Measurements from ENCODE around the gene HIP1R.

DNA sequence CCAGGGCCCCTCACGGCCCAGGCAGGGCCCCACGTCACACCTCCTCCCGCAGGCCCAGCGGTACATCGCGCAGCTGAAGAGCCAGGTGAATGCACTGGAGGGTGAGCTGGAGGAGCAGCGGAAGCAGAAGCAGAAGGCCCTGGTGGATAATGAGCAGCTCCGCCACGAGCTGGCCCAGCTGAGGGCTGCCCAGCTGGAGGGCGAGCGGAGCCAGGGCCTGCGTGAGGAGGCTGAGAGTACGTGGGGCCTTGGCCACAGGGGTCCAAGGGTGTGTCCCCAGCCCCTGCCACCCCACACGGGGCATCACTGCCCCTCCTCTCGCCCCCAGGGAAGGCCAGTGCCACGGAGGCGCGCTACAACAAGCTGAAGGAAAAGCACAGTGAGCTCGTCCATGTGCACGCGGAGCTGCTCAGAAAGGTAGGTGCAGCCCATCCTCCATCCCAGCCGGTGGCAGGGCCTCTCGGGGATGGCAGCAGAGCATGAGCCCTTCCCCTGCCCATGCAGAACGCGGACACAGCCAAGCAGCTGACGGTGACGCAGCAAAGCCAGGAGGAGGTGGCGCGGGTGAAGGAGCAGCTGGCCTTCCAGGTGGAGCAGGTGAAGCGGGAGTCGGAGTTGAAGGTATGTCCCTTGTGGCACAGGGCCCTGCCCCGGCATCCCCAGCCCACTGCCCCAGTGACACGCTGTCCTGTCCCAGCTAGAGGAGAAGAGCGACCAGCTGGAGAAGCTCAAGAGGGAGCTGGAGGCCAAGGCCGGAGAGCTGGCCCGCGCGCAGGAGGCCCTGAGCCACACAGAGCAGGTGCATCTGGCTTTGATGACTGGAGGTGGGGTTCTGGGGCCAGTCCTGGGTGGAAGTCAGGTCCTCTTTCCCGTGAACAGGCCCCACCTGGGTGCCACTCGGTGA, 20.9 kb downstream of the HIP1R start:
- TF ChIP-seq, protein P1, sequence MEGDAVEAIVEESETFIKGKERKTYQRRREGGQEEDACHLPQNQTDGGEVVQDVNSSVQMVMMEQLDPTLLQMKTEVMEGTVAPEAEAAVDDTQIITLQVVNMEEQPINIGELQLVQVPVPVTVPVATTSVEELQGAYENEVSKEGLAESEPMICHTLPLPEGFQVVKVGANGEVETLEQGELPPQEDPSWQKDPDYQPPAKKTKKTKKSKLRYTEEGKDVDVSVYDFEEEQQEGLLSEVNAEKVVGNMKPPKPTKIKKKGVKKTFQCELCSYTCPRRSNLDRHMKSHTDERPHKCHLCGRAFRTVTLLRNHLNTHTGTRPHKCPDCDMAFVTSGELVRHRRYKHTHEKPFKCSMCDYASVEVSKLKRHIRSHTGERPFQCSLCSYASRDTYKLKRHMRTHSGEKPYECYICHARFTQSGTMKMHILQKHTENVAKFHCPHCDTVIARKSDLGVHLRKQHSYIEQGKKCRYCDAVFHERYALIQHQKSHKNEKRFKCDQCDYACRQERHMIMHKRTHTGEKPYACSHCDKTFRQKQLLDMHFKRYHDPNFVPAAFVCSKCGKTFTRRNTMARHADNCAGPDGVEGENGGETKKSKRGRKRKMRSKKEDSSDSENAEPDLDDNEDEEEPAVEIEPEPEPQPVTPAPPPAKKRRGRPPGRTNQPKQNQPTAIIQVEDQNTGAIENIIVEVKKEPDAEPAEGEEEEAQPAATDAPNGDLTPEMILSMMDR (IDR thresholded peaks at IDR 0.05) = no peak
- TF ChIP-seq POLR2A (IDR thresholded peaks at IDR 0.05) = no peak
